ENCODE data around the gene THBD. TPM values are rescaled to one million over a fixed set of nuclear protein-coding genes. Genes with fewer than 3 reads are reported as not detected.

The THBD gene
- total and polyA plus RNA-seq, 2 experiments from 2014 or later: 0.10 to 0.97 TPM

GRCh38 chr20:23071398-23071797 is 21.9 kb upstream of the THBD start:
- H3K4me3 ChIP-seq: no peak overlapping the region
- no peaks in the 10 kb centered on the region for H3K4me1 Mint-ChIP-seq
- no peaks in the 10 kb centered on the region for H3K36me3 ChIP-seq (ENCODE audit: insufficient read depth)
- H3K9me2 ChIP-seq (ENCODE audit: insufficient read depth): no peaks in the 10 kb centered on the region
- ATAC-seq: no peak
- no peak overlapping the region for H3K4me3 Mint-ChIP-seq
- H3F3A ChIP-seq (replicated peaks; ENCODE audit: low read depth): no peaks in the 10 kb centered on the region
- TF ChIP-seq CTCF (conservative IDR thresholded peaks at IDR 0.05; ENCODE audit: low read depth in 2 of 2): no peak
- no peak for TF ChIP-seq EZH2phosphoT487 (IDR thresholded peaks at IDR 0.05; ENCODE audit: unreplicated experiment)
- TF ChIP-seq POLR2AphosphoS5 (IDR thresholded peaks at IDR 0.05; ENCODE audit: low read depth): no peak
- TF ChIP-seq NANOG (IDR thresholded peaks at IDR 0.05; ENCODE audit: borderline replicate concordance): no peak
- TF ChIP-seq, protein P1, sequence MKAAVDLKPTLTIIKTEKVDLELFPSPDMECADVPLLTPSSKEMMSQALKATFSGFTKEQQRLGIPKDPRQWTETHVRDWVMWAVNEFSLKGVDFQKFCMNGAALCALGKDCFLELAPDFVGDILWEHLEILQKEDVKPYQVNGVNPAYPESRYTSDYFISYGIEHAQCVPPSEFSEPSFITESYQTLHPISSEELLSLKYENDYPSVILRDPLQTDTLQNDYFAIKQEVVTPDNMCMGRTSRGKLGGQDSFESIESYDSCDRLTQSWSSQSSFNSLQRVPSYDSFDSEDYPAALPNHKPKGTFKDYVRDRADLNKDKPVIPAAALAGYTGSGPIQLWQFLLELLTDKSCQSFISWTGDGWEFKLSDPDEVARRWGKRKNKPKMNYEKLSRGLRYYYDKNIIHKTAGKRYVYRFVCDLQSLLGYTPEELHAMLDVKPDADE (IDR thresholded peaks at IDR 0.05): no peak
- TF ChIP-seq JUNB (IDR thresholded peaks at IDR 0.05; ENCODE audit: unreplicated experiment): no peak
- H3K27ac ChIP-seq (ENCODE audit: low read depth): no peak overlapping the region
- H4K20me1 ChIP-seq (replicated peaks; ENCODE audit: insufficient read depth): no peaks in the 10 kb centered on the region
- no peaks in the 10 kb centered on the region for H3K4me1 ChIP-seq (ENCODE audit: insufficient read depth)
- no peaks in the 10 kb centered on the region for H3K27me3 ChIP-seq (ENCODE audit: insufficient read depth)
- H3K79me2 ChIP-seq (replicated peaks; ENCODE audit: insufficient read depth): no peaks in the 10 kb centered on the region
- no peak overlapping the region for H3K27ac Mint-ChIP-seq
- H2AFZ ChIP-seq: no peak overlapping the region
- peaks cover 4% of the 10 kb centered on the region for H3K27me3 Mint-ChIP-seq (ENCODE audit: insufficient read depth, low read depth, poor library complexity)
- no peak overlapping the region for H3K4me2 ChIP-seq
- no peaks in the 10 kb centered on the region for H3K36me3 Mint-ChIP-seq (ENCODE audit: low read depth)
- H3K9me3 Mint-ChIP-seq: no peaks in the 10 kb centered on the region; the same call in 2 of the 3 replicates
- DNase-seq (ENCODE audit: low spot score): no peak

GRCh38 chr20:23069108-23069507 is 19.6 kb upstream of the THBD start:
- Mint-ChIP-seq H3K36me3 (ENCODE audit: low read depth) (no peaks in the 10 kb centered on the region), H3K9me3 (no peaks in the 10 kb centered on the region; the same call in 2 of the 3 replicates), H3K27ac (no peak overlapping the region), H3K4me3 (no peak overlapping the region), H3K27me3 (ENCODE audit: insufficient read depth, low read depth, poor library complexity) (no peaks in the 10 kb centered on the region), H3K4me1 (no peaks in the 10 kb centered on the region; the same call in 2 of the 3 replicates)
- no peak overlapping the region for H3K4me2 ChIP-seq
- no peak overlapping the region for H2AFZ ChIP-seq
- H4K20me1 ChIP-seq (replicated peaks; ENCODE audit: insufficient read depth): no peaks in the 10 kb centered on the region
- H3K27me3 ChIP-seq (ENCODE audit: insufficient read depth): no peaks in the 10 kb centered on the region
- H3K4me1 ChIP-seq (ENCODE audit: insufficient read depth): no peaks in the 10 kb centered on the region
- no peaks in the 10 kb centered on the region for H3K79me2 ChIP-seq (replicated peaks; ENCODE audit: insufficient read depth)
- H3K27ac ChIP-seq (ENCODE audit: low read depth): no peak overlapping the region
- H3F3A ChIP-seq (replicated peaks; ENCODE audit: low read depth): no peaks in the 10 kb centered on the region
- H3K4me3 ChIP-seq: no peak overlapping the region
- no peaks in the 10 kb centered on the region for H3K36me3 ChIP-seq (ENCODE audit: insufficient read depth)
- ATAC-seq: no peak
- H3K9me2 ChIP-seq (ENCODE audit: insufficient read depth): 0 out of 2 replicates have a peak, but pooled peaks cover 5% of the 10 kb centered on the region
- no peak for DNase-seq (ENCODE audit: low spot score)
- no peak for TF ChIP-seq POLR2AphosphoS5 (IDR thresholded peaks at IDR 0.05; ENCODE audit: low read depth)
- TF ChIP-seq ZNF114 (CRISPR knock-in tag; IDR thresholded peaks at IDR 0.05): no peak
- TF ChIP-seq ZNF331 (CRISPR knock-in tag; IDR thresholded peaks at IDR 0.05; ENCODE audit: low read depth): no peak
- TF ChIP-seq, protein P1 (IDR thresholded peaks at IDR 0.05): no peak
- no peak for TF ChIP-seq STAT1 (IDR thresholded peaks at IDR 0.05; ENCODE audit: unreplicated experiment)
- TF ChIP-seq CREB1 (CRISPR knock-in tag; IDR thresholded peaks at IDR 0.05; ENCODE audit: low read depth): no peak
